ENCODE results near the gene PDLIM5. TPM values are rescaled to one million over a fixed set of nuclear protein-coding genes. Genes with fewer than 3 reads are reported as not detected.

Gene PDLIM5
- total RNA-seq, 1 donor from 2014 or later: 311 TPM

DNA sequence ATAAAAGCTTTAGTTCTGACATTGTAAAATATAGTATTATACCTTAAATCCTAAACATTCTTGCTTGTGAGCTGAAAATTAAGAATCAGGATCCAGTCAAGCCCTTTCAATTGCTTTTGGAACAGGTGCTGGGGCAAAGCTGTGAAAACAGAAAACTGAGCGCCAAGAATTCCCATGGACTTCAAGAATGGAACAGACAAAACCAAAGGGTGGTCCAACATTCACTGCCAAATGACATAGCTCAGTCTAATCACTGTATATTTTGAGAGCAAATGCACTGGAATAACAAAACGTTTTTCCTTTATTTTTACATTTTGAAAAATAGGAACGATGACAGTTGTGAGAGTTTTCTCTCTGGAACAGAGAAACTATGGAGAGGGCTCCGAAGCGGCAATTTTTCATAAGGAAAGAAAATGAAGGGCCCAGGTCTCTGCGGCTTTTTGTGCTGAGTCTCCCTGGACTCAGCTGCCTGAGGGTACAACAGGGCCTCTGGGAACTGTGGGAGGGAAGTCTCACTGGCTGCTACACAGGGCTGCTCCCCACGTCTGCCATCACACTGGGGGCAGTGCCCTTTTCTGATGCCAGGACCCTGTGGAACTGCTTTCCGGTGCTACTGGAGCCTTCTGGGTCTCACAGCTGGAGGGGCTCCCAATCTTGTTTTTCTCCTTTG is 250.0 kb downstream of the PDLIM5 start:
- Histone ChIP-seq H3K4me3 (ENCODE audit: low read length in 3 of 3) (no peak overlapping the region), H3K27me3 (ENCODE audit: control insufficient read depth in 3 of 3, insufficient read depth in 3 of 3, low read length in 3 of 3) (no peaks in the 10 kb centered on the region), H3K27ac (ENCODE audit: low read depth, low read length) (no peak overlapping the region), H3K9ac (ENCODE audit: low read depth in 1 of 3, low read length in 3 of 3) (peak overlapping the region in 1 of 3 donors; percentile 10), H3K36me3 (ENCODE audit: control insufficient read depth in 3 of 3, insufficient read depth in 3 of 3, low read length in 3 of 3) (no peaks in the 10 kb centered on the region), H3K4me1 (ENCODE audit: control insufficient read depth in 3 of 3, insufficient read depth in 3 of 3, low read length in 3 of 3) (no peaks in the 10 kb centered on the region), H3K9me3 (ENCODE audit: control insufficient read depth in 3 of 3, low read length in 3 of 3) (no peaks in the 10 kb centered on the region)

DNA sequence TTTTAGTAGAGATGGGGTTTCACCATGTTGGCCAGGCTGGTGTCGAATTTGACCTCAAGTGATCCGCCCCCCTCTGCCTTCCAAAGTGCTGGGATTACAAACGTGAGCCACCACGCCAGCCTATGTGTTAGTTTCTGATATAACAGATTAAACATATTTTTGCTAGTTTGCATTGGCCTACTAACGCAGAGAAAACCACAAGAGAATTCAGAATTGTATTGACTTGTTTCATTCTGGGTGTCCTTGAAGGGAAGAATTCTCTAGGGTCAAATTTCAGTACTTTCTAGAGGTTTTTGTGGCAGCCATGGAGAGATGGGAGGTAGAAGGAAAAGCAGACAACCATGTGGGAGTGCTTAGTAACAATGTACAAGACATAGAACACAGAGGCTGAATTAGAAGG is 259.9 kb downstream of the PDLIM5 start:
- no peak overlapping the region for H3K4me3 ChIP-seq (ENCODE audit: low read length in 3 of 3)
- H3K9ac ChIP-seq (ENCODE audit: low read depth in 1 of 3, low read length in 3 of 3): no peak overlapping the region
- H3K9me3 ChIP-seq (ENCODE audit: control insufficient read depth in 3 of 3, low read length in 3 of 3): no peaks in the 10 kb centered on the region
- no peak overlapping the region for H3K27ac ChIP-seq (ENCODE audit: low read depth, low read length)
- H3K4me1 ChIP-seq (ENCODE audit: control insufficient read depth in 3 of 3, insufficient read depth in 3 of 3, low read length in 3 of 3): no peaks in the 10 kb centered on the region
- H3K36me3 ChIP-seq (ENCODE audit: control insufficient read depth in 3 of 3, insufficient read depth in 3 of 3, low read length in 3 of 3): no peaks in the 10 kb centered on the region
- no peaks in the 10 kb centered on the region for H3K27me3 ChIP-seq (ENCODE audit: control insufficient read depth in 3 of 3, insufficient read depth in 3 of 3, low read length in 3 of 3)

DNA sequence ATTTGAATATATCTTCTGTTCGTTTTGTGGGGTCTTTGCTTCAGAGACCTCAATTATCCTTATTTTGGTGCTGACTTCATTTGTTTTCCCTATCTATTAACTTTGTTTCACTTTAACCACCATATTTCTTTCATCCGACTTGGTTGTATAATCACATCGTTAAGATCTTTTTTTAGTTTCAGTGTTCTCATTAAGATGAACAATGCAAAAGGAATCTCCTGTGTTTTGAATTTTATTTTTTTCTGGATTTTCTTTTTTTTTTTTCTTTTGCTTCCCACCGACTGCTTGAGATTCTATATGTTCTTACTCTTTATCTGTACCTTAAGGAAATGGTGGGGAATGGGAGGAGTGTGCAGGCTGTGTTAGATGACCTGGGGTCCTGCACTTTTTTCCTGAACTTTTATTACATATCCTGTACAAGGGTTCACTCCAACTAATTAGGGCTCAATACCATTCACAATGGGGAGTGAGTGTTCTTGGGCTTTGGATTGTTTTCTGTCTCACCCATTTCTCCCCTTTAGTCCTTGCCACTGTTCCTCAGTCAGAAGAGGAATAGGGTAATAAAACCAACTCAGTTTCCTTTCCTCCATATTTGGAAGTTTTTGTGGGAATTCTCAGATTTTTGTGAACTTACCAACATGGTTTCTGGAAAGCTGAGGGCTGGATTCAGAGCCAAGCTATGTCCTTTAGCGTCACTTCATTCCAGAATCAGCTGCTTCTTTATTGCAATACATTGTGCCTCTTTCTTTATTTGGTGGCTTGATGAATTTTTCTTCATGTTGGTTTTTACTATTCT is 262.8 kb downstream of the PDLIM5 start:
- no peak overlapping the region for H3K27ac ChIP-seq (ENCODE audit: low read depth, low read length)
- H3K9ac ChIP-seq (ENCODE audit: low read depth in 1 of 3, low read length in 3 of 3): no peak overlapping the region
- H3K27me3 ChIP-seq (ENCODE audit: control insufficient read depth in 3 of 3, insufficient read depth in 3 of 3, low read length in 3 of 3): no peaks in the 10 kb centered on the region
- no peaks in the 10 kb centered on the region for H3K36me3 ChIP-seq (ENCODE audit: control insufficient read depth in 3 of 3, insufficient read depth in 3 of 3, low read length in 3 of 3)
- H3K4me3 ChIP-seq (ENCODE audit: low read length in 3 of 3): no peak overlapping the region
- H3K9me3 ChIP-seq (ENCODE audit: control insufficient read depth in 3 of 3, low read length in 3 of 3): no peaks in the 10 kb centered on the region
- no peaks in the 10 kb centered on the region for H3K4me1 ChIP-seq (ENCODE audit: control insufficient read depth in 3 of 3, insufficient read depth in 3 of 3, low read length in 3 of 3)

DNA sequence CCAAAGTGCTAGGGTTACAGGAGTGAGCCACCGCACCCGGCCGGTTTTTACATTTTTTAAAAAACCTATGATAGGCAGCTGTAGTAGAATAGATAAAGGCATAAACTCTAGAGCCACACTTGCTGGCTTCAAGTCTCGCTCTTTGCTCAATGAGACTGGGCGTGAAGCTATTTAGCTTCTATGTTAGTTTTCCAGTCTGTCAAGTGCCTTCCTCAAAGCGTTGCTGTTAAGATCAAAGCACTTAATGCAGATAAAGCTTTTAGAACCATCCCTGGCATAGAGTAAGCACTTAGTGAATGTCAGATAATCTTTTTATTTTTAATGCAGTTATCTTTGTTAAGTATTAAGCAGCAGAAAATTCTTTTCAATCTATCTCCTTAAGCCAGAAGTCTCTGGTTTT is 264.0 kb downstream of the PDLIM5 start:
- Histone ChIP-seq H3K4me1 (ENCODE audit: control insufficient read depth in 3 of 3, insufficient read depth in 3 of 3, low read length in 3 of 3) (no peaks in the 10 kb centered on the region), H3K9me3 (ENCODE audit: control insufficient read depth in 3 of 3, low read length in 3 of 3) (no peaks in the 10 kb centered on the region), H3K27ac (ENCODE audit: low read depth, low read length) (no peak overlapping the region), H3K4me3 (ENCODE audit: low read length in 3 of 3) (no peak overlapping the region), H3K9ac (ENCODE audit: low read depth in 1 of 3, low read length in 3 of 3) (no peak overlapping the region), H3K36me3 (ENCODE audit: control insufficient read depth in 3 of 3, insufficient read depth in 3 of 3, low read length in 3 of 3) (no peaks in the 10 kb centered on the region), H3K27me3 (ENCODE audit: control insufficient read depth in 3 of 3, insufficient read depth in 3 of 3, low read length in 3 of 3) (no peaks in the 10 kb centered on the region)

Other genes starting within 250 kb of the PDLIM5 start
- gene SMARCAD1, start 244.1 kb upstream of the PDLIM5 start, total RNA-seq: 28.7 TPM
- gene HPGDS, start 109.1 kb upstream of the PDLIM5 start, total RNA-seq: 7.3 TPM

All from skeletal muscle tissue (tissue), 4 donors.